GDM1 (cell line): ENCODE results near the gene GALNT13.

ENCODE experiments used
- DNase-seq: peaks from one replicate; lab custom pipeline; 2025; lab: John Stamatoyannopoulos, UW

GALNT13 gene

DNA sequence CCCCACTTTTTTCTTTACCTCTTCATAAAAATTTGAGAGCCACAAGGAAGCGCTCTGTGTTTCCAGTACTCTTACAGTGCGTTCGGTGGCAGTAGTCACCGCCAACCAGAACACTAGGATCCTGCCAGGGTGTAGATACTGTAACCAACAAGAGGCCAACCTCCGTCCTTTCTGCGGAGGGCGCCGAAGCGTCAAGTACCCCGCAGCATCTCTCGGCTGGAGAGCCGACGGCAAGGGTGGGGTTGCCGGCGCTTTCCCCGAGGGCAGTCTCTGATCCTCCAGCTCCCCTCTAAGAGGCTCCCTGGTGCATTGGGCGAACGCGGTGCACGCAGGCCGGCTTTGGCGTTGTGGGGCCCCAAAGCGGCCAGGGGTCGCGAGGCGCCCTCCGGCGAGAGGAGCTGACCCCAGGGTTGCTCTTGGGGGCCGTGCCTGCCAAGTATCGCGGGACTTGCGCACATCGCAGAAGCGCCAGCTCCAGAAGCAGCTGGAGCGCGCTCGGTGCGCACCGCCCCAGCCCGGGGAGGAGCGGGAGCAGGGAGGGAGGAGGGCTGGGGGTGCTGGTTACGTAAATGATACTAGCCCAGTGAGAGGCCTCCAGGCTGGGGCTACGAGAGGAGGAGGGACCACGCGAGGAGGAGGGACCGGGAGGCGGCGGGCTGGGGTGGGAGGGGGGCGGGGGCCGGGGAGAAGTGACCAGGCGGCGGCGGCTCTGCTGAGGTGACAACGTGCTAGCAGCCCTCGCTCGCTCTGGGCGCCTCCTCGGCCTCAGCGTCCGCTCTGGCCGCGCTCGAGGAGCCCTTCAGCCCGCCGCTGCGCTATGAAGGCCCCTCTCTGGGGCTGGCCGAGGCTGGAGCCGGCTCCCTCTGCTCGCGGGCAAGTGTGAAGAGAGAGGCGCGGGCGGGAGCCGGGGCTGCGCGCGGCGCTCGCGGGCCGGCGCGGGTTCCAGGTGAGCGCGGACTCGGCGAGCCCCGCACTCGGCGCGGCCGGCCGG, at the start of gene GALNT13:
Gene GALNT13, plus strand, starts transcription at position 692 of the 991 bp plus-strand sequence.
- DNase-seq: no peak

GRCh38 chr2:153823880-153824279, 47.8 kb upstream of the GALNT13 start:
- no peak for DNase-seq

- DNase-seq: no peak
Measured at GRCh38 chr2:153828335-153828734, 43.4 kb upstream of the GALNT13 start.

DNA sequence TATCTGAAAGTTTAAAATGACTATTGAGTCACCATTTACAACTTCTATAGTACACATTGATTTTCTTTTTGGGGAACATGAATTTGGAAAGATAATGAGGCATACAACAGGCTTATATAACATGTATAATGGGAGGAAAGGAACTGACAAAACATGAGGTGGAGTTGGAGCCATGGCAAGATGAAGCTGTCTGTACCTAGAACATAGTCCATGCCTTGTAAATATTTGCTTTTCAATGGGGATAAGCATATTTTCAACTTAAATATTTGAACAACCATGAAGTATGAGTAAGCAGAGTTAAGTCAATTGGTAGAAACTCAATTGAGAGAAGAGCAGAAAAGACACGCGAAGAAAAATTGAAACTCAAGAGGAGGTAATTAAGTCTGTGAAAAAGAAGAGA, 37.1 kb upstream of the GALNT13 start:
- DNase-seq: no peak

- no peak for DNase-seq
Measured at GRCh38 chr2:153858250-153858649, 13.5 kb upstream of the GALNT13 start.

GRCh38 chr2:153864022-153864421, 7.7 kb upstream of the GALNT13 start:
- DNase-seq: no peak

- no peak for DNase-seq
Measured at GRCh38 chr2:153866595-153866994, 5.1 kb upstream of the GALNT13 start.

- no peak for DNase-seq
Measured at GRCh38 chr2:153870308-153870707, 1.4 kb upstream of the GALNT13 start.

GRCh38 chr2:153872311-153873051, 759 bp downstream of the GALNT13 start:
- DNase-seq: no peak

DNA sequence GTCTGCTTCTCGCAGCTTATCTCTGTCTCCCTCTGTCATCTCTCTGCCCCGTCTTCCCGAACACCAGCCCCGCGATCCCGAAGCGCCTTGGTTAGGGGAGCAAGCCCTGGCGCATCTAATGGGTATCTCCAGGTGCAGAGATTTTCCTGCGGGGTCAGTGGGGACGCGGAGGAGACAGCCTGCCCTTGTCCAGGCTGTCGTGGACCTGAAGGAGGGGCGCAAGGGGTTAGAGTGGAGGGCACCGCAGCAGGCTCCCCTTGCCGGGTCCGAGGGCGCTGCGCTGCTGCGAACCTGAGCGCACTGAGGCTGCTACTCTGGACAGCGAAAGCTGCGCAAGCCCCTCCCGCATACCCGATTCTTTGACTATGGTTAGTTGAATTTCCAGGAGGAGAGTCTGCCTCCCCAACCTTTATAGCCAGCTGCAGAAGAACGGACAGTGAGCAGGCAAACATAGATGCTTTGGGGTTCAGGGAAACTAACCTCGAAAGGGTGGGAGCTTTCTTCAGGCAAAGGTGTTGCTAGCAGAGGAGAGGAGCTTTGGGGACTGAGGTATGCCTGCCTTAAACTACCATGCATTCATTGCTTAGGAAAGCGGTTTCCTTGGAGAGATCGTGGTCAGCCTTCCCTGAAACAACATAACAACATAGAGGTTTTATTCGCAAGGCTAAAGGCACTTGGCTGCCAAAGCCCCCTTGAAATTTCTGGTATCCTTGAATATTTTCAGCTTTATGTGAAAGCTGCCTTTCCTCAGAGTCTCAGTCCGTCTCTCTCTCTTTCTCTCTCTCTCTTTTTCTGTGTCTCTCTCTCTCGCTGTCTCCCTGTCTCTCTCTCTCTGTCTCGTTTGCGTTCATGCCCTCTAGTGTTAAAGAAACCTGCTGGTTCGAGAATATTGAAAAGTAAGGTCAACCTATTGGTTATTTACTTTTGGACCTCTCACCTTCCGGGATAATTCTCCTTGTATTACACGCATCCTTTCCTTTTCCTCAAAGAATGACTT, 1.6 kb downstream of the GALNT13 start:
- DNase-seq: no peak

DNA sequence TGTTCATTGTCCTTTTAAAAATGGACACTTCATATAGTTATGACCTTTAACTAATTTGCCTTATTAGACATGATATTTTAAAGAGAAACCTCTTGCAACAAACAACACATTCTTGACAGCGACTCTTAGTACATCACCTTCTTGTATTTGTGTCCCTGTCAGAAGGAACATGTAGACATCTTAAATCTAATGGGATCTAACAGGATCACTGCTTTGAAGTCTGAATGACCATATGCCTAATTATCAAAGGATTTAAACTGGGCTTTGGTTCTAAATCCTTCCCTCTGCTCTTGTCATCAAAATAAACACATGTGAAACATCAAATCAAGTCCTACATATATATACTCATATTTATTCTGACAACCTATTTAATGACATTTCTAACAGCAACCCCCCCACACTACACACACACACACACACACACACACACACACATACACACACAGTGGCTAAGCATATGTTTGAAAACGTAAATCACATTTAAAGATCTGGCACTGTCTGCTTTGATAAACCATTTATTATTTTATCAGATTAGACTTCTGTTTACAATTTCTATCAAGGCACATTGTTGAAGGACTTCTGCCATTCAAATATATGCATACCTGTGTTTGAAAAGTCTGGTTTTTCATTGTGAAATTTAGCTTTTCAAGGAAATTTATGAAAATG, 4.2 kb downstream of the GALNT13 start:
- DNase-seq: no peak

- no peak for DNase-seq
Measured at GRCh38 chr2:153880926-153881325, 9.2 kb downstream of the GALNT13 start.

- DNase-seq: no peak
Measured at GRCh38 chr2:153886833-153887232, 15.1 kb downstream of the GALNT13 start.

DNA sequence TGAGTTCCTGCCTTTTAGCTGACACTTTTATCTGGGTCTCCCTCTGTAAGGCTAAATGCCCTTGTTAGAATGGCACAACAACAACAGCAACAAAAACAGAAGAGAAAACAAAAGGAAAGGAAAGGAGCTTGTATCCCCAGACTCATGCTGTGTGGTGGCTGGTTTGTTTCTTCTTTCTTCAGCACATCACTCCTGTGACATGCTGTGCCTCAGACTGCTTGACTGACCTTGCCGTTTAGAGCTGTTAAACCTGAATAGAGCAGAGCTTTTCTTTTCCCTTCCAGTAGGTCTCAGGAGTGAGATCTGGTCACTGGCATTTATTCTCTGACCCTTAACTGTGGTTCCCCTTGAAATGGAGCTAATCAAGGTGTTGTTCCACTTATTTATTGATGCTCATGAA, 18.9 kb downstream of the GALNT13 start:
- no peak for DNase-seq

DNA sequence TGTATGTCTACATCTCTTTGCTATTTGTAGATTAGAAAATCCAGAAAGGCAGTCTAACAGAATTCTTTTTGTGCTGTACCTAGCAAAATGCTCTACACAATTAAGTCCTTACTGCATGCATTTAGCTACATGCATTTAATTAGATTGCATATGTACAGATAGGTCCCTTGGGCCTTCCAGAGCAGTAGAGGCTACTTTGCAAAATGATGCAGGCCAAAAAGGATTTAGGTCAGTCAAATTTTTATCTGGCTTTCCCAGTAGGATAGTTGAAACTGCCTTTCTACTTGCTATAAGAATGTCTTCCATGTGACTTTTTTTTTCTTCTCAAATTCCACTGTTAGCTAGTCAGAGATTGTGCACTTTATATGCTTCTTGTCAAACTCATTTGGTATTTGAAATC, 19.3 kb downstream of the GALNT13 start:
- DNase-seq: no peak

DNA sequence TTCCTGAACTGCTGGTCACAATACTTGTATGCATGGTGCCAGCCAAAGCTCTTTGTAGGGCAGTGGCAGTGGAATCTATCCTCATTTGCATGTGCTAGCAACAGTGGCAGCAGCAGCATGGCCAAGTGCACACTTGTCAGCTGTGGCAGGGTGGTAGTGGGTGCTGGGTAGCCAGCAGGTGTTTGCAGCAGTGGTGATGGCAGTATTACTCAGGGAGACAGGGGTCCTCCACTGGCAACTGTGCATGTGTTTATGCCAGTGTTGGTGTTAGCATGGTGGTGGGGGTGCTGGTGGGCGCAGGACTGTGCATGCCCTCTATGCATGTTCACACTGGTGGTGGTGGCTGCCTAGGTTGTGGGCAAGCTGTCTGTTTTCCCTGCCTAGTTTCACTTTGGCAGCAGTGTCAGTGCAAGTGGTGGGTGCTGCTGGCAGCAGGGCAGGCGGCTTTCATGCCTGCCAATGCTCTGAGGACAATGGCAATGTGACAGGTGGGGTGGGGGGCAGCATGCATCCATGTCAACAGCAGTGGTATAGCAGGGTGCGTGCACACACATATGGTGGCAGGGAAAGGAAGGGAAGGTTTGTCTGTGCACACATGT, 41.2 kb downstream of the GALNT13 start:
- DNase-seq: no peak

DNA sequence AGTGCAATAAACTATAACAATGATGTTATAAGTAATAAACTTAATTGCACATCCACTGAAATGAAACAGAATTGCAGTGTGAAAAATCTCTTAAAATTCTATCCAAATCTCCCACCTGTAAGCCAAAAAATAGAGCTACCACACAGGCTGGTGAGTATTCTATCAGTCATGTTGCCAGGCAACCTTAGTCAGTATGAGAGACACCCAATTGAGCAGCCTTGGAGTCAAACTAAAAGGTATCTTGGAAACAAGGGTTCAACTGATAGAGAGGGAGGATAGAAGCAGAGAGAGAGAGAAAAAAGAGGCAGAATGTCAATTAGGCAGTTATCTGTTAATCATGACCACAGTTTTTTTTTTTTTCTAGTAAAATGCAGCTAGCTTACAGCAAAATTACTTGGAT, 45.8 kb downstream of the GALNT13 start:
- DNase-seq: no peak

DNA sequence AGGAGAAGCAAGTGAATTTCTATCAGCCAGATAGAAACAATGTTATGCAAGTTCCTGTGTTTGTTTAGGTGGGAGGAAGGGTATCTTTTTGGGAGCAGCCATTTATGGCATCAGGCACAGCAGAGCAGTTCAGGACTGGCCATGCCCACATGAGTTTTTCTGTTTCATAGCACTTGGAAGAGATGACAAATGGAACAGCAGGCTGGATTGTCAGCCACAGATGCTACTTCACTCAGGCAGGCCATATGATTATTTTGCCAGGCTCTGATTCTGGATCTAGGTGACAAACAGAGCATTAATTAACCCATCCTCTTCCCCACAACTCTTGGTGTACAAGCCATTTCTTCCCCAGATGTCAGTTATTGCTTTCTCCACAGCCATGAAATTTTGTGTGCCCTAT, 63.8 kb downstream of the GALNT13 start:
- no peak for DNase-seq

- no peak for DNase-seq
Measured at GRCh38 chr2:153939124-153939796, 67.5 kb downstream of the GALNT13 start.

DNA sequence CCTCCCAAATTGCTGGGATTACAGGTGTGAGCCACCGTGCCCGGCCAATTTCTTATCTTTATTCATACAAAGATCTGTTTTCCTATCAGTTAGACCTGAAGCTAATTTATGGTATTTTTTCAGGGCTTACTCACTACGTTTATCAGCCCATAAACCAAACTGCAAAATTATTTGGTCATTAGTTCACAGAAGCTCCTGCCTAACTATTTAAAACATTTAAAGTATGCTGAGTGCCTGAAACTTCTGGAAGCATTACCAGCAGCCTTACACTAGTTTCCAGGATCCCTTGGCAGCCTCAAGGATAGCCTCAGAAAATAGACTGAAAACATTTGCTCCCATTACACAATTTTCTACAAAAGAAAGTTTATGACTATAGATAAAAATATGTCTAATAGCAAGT, 68.8 kb downstream of the GALNT13 start:
- DNase-seq: no peak
